ENCODE results near the gene TATDN2.

The TATDN2 gene

DNA sequence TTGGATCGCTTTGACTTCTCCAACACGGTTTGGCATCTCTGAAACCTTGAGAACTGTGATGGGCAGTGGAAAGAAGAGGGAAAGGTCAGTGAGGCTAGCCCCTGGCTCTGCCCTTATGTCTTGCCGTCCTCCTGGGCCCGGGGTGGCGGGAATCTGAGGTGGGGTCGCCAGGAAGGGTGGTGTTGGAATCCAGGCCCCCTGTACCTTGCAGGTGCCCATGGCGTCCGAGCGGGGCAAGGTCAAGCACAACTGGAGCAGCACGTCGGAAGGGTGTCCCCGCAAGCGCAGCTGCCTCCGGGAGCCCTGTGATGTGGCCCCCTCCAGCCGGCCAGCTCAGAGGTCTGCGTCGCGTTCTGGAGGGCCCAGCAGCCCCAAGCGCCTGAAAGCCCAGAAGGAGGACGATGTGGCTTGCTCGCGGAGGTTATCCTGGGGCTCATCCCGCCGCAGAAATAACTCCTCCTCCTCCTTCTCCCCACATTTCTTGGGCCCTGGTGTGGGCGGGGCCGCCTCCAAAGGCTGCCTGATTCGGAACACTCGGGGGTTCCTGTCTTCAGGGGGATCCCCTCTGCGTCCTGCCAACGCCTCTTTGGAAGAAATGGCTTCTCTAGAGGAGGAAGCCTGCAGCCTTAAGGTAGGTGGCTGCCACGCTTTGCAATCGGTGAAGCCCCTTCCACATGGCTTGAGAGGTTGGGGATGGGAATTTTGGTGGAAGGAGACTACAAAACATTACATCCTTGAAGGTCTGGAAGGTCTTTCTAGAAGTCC is 907 bp downstream of the TATDN2 start:
- TF ChIP-seq, protein P1, sequence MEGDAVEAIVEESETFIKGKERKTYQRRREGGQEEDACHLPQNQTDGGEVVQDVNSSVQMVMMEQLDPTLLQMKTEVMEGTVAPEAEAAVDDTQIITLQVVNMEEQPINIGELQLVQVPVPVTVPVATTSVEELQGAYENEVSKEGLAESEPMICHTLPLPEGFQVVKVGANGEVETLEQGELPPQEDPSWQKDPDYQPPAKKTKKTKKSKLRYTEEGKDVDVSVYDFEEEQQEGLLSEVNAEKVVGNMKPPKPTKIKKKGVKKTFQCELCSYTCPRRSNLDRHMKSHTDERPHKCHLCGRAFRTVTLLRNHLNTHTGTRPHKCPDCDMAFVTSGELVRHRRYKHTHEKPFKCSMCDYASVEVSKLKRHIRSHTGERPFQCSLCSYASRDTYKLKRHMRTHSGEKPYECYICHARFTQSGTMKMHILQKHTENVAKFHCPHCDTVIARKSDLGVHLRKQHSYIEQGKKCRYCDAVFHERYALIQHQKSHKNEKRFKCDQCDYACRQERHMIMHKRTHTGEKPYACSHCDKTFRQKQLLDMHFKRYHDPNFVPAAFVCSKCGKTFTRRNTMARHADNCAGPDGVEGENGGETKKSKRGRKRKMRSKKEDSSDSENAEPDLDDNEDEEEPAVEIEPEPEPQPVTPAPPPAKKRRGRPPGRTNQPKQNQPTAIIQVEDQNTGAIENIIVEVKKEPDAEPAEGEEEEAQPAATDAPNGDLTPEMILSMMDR (IDR thresholded peaks at IDR 0.05; ENCODE audit: low read depth, low read length), result no peak
- DNase-seq (ENCODE audit: low read depth, low spot score), result no peak
- in situ Hi-C loops (cut with HindIII; ENCODE audit: low sequenced_read_pairs), result no loop called here
- peak overlapping the region; percentile 65 for H3K4me3 ChIP-seq (ENCODE audit: low read depth, low read length)

DNA sequence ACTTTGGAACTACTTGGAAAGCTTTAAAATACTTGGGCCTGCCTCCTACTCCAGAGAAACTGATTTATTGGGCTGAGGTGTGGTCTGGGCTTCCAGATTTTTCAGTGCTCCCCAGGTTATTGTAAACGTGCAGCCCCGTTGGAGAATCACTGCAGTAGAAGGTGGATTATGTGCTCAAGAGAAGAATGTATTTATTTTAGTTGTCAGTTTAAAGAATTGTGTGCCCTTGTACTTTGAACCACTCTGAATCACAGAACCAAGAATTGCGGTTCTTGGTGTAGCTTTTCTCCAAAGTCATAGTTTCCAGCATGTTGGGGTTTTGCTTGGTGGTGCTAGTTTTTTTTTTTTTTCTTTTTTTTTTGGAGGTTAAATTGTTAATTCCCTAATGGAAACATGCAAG is 1.6 kb downstream of the TATDN2 start:
- in situ Hi-C loops (cut with HindIII; ENCODE audit: low sequenced_read_pairs), result no loop called here
- TF ChIP-seq, protein P1 (IDR thresholded peaks at IDR 0.05; ENCODE audit: low read depth, low read length), result no peak
- peak overlapping the region; percentile 65 for H3K4me3 ChIP-seq (ENCODE audit: low read depth, low read length)
- peak; percentile 60 for DNase-seq (ENCODE audit: low read depth, low spot score)

DNA sequence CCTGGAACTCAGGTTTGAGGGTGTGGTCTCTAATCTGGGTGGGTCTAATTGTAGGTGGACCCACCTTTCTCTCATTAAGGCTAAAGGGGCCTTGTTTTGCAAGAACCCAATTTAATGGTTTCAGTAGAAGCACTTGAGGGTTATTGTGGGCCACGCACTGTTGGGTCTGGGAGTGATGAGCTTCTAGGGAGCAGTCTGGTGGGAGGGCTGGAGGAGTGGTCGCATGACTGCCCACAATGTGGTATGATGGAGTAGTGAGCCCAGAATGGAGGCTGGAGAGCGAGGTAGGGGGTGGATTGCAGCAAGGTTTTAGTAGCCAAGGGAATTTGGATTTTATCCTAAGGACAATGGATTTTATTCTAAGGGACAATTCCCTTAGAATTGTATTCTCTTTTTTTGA is 2.7 kb downstream of the TATDN2 start:
- TF ChIP-seq, protein P1 (IDR thresholded peaks at IDR 0.05; ENCODE audit: low read depth, low read length), result no peak
- peak overlapping the region; percentile 6 for H3K4me3 ChIP-seq (ENCODE audit: low read depth, low read length)
- in situ Hi-C loops (cut with HindIII; ENCODE audit: low sequenced_read_pairs), result no loop called here
- no peak for DNase-seq (ENCODE audit: low read depth, low spot score)

DNA sequence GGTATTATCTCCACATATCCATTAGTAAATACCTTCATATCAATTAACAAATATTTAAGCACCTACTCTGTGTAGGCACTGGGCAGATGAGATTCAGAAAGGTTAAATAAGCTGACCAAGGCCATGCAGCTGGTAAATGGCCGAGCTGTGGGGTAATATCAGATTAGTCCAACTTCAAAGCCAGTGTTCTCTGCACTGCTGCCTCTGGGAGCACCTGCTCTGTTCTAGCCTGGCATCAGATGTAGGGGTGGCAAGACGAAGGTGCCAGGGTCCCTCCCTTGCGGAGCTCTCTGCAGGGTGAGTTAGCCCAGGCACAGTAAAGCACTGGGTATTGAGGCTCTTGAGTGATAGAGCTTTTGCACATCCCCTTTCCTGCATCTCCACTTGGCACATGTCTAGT is 5.5 kb downstream of the TATDN2 start:
- in situ Hi-C loops (cut with HindIII; ENCODE audit: low sequenced_read_pairs), result no loop called here
- DNase-seq (ENCODE audit: low read depth, low spot score), result no peak
- TF ChIP-seq, protein P1 (IDR thresholded peaks at IDR 0.05; ENCODE audit: low read depth, low read length), result no peak
- H3K4me3 ChIP-seq (ENCODE audit: low read depth, low read length), result no peak overlapping the region

DNA sequence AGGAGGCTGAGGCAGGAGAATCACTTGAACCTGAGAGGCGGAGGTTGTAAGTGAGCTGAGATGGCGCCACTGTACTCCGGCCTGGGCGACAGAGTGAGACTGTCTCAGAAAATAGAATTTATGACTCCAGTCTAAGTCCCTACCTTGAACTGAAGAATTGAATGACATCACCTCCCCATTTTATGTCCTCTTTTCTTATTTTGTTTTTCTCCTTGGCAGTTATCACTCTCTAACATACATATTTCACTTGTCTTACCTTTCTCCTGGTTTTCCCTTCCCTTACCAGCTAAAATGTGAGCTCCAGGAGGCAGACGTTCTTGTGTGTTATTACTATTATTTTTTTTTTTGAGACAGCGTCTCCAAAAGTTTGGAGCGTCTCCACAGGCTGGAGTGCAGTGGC is 7.6 kb downstream of the TATDN2 start:
- TF ChIP-seq, protein P1 (IDR thresholded peaks at IDR 0.05; ENCODE audit: low read depth, low read length), result no peak
- DNase-seq (ENCODE audit: low read depth, low spot score), result no peak
- in situ Hi-C loops (cut with HindIII; ENCODE audit: low sequenced_read_pairs), result no loop called here
- no peak overlapping the region for H3K4me3 ChIP-seq (ENCODE audit: low read depth, low read length)

DNA sequence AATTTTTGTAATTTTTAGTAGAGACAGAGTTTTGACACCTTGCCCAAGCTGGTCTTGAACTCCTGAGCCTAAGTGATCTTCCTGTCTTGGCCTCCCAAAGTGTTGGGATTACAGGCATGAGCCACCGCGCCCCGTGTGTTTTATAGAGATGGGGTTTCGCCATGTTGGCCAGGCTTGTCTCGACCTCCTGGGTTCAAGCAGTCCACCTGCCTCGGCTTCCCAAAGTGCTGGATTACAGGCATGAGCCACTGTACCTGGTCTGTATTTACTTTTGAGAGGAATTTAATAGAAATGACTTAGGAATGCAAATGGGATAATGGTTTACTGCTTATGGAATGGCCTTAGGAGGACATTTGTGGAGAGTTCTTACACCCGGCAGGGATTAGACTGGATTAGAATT is 10.8 kb downstream of the TATDN2 start:
- TF ChIP-seq, protein P1 (IDR thresholded peaks at IDR 0.05; ENCODE audit: low read depth, low read length), result no peak
- H3K4me3 ChIP-seq (ENCODE audit: low read depth, low read length), result no peak overlapping the region
- in situ Hi-C loops (cut with HindIII; ENCODE audit: low sequenced_read_pairs), result no loop called here
- DNase-seq (ENCODE audit: low read depth, low spot score), result no peak
